ENCODE data around the gene THRA. TPM values are rescaled to one million over a fixed set of nuclear protein-coding genes. Genes with fewer than 3 reads are reported as not detected.

Gene THRA
- total RNA-seq, 1 donor from 2014 or later: 3.5 TPM

DNA sequence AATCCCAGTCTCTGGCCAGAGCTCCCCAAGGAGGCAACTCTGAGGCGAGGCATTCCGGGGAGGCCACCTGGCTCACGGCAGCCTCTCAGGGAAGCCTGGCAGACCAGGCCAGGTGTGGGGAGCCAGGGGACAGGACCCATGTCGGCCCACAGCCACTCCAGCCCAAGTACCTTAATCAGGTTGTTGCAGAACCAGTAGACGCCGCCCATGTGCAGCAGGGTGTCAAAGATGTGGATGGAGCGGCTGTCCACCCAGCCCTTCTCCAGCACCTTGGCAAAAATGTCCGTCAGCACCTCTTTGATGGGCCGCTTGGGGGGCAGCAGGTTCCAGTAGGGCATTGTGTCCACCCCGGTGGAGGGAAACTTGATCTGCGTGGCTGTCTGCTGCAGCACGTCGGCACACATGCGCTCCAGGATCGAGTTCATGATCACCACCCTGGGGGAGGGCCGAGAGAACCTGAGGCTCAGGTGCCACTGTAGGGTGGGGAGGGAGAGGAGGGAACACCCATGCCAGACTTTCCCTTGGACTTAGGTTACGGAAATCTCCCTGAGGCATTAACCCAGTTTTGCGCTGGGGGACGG, 39.7 kb upstream of the THRA start:
- H3K27me3 Mint-ChIP-seq (ENCODE audit: insufficient read depth): no peaks in the 10 kb centered on the region
- no peak for DNase-seq (ENCODE audit: low spot score)
- H3K36me3 Mint-ChIP-seq (ENCODE audit: low read depth): peaks cover 27% of the 10 kb centered on the region
- H3K4me1 Mint-ChIP-seq (ENCODE audit: low read depth): peaks cover 18% of the 10 kb centered on the region
- no peak overlapping the region for H3K4me3 Mint-ChIP-seq
- intact Hi-C loops (cut with micrococcal nuclease): no loop called here
- H3K9me3 Mint-ChIP-seq: no peaks in the 10 kb centered on the region
- no peak overlapping the region for H3K27ac Mint-ChIP-seq

DNA sequence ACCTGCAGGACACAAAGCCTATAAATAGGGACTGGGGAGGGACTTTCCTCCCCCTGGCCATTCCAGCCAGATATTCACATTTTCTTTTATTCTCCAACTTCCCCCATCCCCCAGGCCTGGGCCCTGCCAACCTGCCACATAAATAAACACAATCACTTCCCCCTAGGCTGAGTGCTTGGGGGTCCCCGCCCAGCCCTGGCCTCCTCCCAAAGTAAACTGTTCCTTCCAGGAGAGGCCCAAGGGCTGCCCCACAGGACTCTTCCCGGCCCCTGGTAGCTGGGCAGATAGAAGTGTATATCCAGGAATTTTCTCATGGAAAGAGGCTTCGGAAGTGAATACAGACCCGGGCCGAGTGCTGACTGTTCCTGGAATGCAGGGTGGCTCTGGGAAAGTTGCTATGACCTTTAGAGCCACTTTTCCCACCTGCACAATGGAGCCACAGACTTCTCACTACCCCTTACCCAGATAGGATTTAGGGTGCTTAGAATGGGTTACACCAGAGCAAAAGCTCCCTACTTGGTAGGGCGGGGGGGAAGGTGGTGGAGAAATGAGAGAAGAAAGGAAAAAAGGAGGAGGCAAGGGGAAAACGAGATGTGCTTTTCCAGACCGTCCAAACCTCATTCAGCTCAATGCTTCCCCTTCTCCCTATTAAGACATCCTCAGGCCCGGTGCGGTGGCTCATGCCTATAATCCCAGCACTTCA, 39.0 kb upstream of the THRA start:
- Mint-ChIP-seq H3K4me1 (ENCODE audit: low read depth) (peaks cover 18% of the 10 kb centered on the region), H3K27ac (no peak overlapping the region), H3K27me3 (ENCODE audit: insufficient read depth) (no peaks in the 10 kb centered on the region), H3K36me3 (ENCODE audit: low read depth) (peaks cover 28% of the 10 kb centered on the region), H3K4me3 (no peak overlapping the region), H3K9me3 (no peaks in the 10 kb centered on the region)
- intact Hi-C loops (cut with micrococcal nuclease): no loop called here
- no peak for DNase-seq (ENCODE audit: low spot score)

DNA sequence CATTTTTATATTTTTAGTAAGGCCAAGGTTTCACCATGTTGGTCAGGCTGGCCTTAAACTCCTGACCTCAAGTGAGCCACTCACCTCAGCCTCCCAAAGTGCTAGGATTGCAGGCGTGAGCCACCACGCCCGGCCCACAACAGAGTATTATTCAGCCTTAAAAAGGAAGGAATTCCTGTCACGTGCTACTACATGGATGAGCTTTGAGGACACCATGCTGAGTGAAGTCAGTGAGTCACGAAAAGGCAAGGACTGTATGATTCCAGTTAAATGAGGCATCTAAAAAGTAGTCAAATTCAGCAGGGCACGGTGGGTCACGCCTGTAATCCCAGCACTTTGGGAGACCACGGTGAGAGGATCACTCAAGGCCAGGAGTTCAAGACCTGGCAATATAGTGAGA, 37.9 kb upstream of the THRA start:
- Mint-ChIP-seq H3K27ac (no peak overlapping the region), H3K36me3 (ENCODE audit: low read depth) (peaks cover 35% of the 10 kb centered on the region)

DNA sequence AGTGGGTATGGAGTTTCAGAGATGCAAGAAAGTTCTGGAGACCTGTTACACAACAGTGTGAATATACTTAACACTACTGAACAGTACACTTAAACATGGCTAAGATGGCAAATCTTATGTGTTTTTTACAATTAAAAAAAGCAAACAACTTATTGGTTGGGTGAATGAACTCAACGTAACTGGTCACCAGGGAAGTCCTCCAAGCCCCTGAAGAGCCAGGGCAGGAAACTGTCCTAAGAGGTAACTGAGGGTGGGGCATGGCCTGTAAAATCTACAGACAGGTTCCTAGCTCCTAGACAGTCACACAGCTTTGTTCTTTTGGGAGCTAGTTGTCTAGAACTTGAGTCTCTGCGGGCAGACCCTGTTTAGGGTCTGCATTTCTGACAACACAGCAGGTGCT, 37.2 kb upstream of the THRA start:
- H3K27me3 Mint-ChIP-seq (ENCODE audit: insufficient read depth): no peaks in the 10 kb centered on the region
- H3K9me3 Mint-ChIP-seq: no peaks in the 10 kb centered on the region
- intact Hi-C loops (cut with micrococcal nuclease): no loop called here

More for the DNA sequence above, 37.9 kb upstream of the THRA start:
- peaks cover 18% of the 10 kb centered on the region for H3K4me1 Mint-ChIP-seq (ENCODE audit: low read depth)
- no peak overlapping the region for H3K4me3 Mint-ChIP-seq
- no peak for DNase-seq (ENCODE audit: low spot score)
- intact Hi-C loops (cut with micrococcal nuclease): no loop called here
- no peaks in the 10 kb centered on the region for H3K27me3 Mint-ChIP-seq (ENCODE audit: insufficient read depth)
- no peaks in the 10 kb centered on the region for H3K9me3 Mint-ChIP-seq

DNA sequence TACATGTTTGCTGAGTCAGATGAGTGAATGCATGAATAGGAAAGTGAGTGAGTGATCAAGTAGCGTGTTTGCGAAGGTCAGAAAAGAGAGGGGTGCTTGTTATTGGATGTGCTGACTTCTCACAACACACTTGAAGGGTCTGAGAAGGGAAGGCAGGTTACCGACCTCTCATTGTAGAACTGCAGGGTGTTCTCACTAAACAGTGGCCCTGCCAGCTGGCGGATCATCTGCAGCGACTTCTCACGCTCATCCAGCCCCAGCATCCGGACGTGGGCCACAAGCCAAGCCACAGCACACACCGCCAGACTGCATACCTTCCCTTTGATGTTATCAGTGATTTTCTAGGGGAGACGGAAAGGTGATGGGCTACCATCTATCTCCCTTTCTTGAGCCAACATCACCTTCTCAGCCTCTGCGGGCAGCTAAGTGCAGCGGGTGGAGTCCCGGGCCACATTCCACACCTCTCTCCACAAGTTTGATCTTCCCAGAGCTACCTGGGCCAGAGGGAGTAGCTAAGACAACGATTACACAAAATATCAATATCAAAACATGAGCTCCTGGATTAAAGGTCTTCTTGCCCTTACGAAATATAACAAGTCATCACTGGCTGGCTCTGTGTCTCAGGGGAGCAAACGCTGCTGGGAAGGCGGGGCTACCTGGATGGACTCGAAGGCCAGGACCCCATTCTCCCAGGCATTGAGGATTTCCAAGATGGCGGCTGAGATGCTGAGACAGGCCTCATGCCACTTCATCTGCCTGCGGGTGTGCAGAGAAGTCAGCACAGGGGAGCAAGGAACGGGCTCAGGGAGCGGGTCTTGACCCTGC, 36.6 kb upstream of the THRA start:
- H3K27ac Mint-ChIP-seq: peak overlapping the region; percentile 15
- peaks cover 37% of the 10 kb centered on the region for H3K36me3 Mint-ChIP-seq (ENCODE audit: low read depth)
- no peak overlapping the region for H3K4me3 Mint-ChIP-seq
- DNase-seq (ENCODE audit: low spot score): no peak
- intact Hi-C loops (cut with micrococcal nuclease): no loop called here
- H3K27me3 Mint-ChIP-seq (ENCODE audit: insufficient read depth): no peaks in the 10 kb centered on the region
- H3K9me3 Mint-ChIP-seq: no peaks in the 10 kb centered on the region
- peaks cover 18% of the 10 kb centered on the region for H3K4me1 Mint-ChIP-seq (ENCODE audit: low read depth)

More for the DNA sequence above, 37.2 kb upstream of the THRA start:
- H3K4me1 Mint-ChIP-seq (ENCODE audit: low read depth): peaks cover 18% of the 10 kb centered on the region
- no peak overlapping the region for H3K27ac Mint-ChIP-seq
- no peak overlapping the region for H3K4me3 Mint-ChIP-seq
- DNase-seq (ENCODE audit: low spot score): no peak
- H3K36me3 Mint-ChIP-seq (ENCODE audit: low read depth): peaks cover 35% of the 10 kb centered on the region

DNA sequence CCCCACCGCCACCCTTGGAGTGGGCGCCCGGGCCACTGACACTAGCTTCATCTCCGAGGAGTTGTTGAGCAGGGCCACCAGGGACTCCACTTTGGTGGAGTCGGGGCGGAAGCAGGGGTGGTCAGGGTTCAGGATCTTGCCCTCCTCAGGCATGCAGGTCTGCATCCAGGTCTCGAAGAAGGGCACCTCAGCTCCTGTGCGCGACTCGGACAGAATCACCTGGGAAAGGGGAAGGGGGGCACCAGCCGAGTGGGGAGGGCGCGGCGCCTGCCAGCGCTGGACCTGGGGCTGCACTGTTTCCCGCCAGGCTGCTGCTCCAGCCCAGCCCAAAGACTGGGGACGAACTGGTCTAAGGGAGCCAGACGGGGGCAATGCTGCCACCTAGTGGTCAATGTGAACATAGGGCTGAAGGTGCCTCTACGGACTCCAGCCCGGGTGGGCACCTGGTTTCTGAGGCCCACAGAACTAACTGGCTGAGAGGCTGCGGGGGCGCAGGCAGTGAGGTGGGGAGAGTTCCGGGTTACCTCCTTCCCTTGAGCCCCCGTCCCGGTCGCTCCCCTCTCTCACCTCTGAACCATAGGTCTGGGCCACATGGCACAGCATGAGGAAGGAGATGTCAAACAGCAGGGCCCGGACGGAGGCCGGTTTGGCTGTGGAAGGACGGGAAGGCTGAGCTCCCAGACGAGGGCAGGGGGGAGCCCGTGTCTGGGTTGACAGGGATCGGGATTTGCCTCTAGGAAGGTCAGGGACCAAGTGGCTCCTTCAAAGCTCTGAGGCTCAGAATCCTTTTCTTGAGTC, 35.8 kb upstream of the THRA start:
- H3K27ac Mint-ChIP-seq: no peak overlapping the region
- intact Hi-C loops (cut with micrococcal nuclease): loop anchor here (1.0 kb wide), 3 partner anchors 14 to 405 kb away; no protein-coding TSS in a partner anchor
- peak; percentile 57 for DNase-seq (ENCODE audit: low spot score)
- peaks cover 18% of the 10 kb centered on the region for H3K4me1 Mint-ChIP-seq (ENCODE audit: low read depth)
- H3K36me3 Mint-ChIP-seq (ENCODE audit: low read depth): peaks cover 40% of the 10 kb centered on the region
- H3K27me3 Mint-ChIP-seq (ENCODE audit: insufficient read depth): no peaks in the 10 kb centered on the region
- H3K4me3 Mint-ChIP-seq: no peak overlapping the region
- no peaks in the 10 kb centered on the region for H3K9me3 Mint-ChIP-seq

DNA sequence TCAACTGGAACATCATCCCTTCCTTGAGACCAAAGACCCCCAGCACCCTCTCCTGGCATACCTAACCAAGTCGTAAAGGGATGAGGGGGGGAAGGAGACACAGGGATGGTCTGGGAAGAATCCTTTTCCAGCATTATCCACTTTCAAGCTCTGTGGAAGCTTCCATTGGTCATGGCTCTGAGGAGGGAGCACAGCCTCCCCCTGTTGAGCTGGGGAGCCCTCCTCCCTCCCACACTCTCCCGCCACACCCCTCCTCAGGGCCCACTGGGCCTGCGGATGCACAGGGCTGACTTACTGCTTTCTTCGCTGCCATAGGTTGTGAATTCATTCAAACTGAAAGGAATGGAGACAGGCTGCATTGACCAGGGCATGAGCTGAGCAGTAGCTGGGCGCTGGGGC, 35.2 kb upstream of the THRA start:
- no peak for DNase-seq (ENCODE audit: low spot score)
- Mint-ChIP-seq H3K27me3 (ENCODE audit: insufficient read depth) (no peaks in the 10 kb centered on the region), H3K9me3 (no peaks in the 10 kb centered on the region), H3K4me1 (ENCODE audit: low read depth) (peaks cover 18% of the 10 kb centered on the region), H3K36me3 (ENCODE audit: low read depth) (peaks cover 42% of the 10 kb centered on the region), H3K4me3 (no peak overlapping the region), H3K27ac (no peak overlapping the region)
- intact Hi-C loops (cut with micrococcal nuclease): loop anchor here (1.0 kb wide), 3 partner anchors 14 to 405 kb away; no protein-coding TSS in a partner anchor

DNA sequence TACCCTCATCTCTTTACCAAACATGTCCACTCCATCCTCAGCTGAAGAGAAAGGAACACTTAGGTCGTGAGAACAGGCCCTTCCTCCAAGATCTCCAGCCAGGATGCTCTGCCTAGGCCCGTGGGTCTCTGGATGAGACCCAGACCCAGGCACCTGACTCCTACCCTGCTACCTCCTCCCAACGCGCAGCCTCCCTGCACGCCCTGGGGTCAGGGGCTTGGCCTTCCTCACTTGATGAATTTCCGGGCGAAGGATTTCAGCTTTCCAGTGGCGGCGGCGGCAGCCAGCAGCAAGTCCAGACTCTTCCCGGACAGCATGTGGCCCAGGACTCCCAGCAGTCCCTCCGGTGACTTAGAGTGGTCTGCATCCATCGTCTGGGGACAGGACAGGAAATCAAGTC, 34.2 kb upstream of the THRA start:
- intact Hi-C loops (cut with micrococcal nuclease): no loop called here
- Mint-ChIP-seq H3K36me3 (ENCODE audit: low read depth) (peaks cover 47% of the 10 kb centered on the region), H3K4me1 (ENCODE audit: low read depth) (peaks cover 18% of the 10 kb centered on the region), H3K9me3 (no peaks in the 10 kb centered on the region), H3K27me3 (ENCODE audit: insufficient read depth) (no peaks in the 10 kb centered on the region), H3K4me3 (no peak overlapping the region), H3K27ac (no peak overlapping the region)
- DNase-seq (ENCODE audit: low spot score): no peak

DNA sequence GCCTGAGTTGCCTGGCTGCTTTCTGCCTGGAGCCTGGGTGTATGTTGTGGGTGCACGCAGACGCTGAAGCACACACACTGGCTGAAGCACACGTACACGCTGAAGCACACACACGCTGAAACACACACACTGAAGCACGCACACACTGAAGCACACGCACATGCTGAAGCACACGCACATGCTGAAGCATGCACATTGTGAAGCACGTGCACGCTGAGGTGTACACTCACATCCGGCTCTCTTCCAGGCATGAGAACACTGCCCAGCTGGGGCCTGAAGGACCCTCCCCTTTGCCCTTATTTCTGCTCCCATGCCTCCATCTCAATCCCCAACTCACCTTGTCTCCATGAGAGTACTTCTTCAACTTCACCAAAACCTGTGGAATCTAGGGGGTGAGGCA, 31.1 kb upstream of the THRA start:
- Mint-ChIP-seq H3K9me3 (no peaks in the 10 kb centered on the region), H3K27me3 (ENCODE audit: insufficient read depth) (no peaks in the 10 kb centered on the region), H3K4me1 (ENCODE audit: low read depth) (peaks cover 1% of the 10 kb centered on the region), H3K27ac (no peak overlapping the region), H3K36me3 (ENCODE audit: low read depth) (peaks cover 37% of the 10 kb centered on the region), H3K4me3 (no peak overlapping the region)
- no peak for DNase-seq (ENCODE audit: low spot score)
- intact Hi-C loops (cut with micrococcal nuclease): no loop called here

DNA sequence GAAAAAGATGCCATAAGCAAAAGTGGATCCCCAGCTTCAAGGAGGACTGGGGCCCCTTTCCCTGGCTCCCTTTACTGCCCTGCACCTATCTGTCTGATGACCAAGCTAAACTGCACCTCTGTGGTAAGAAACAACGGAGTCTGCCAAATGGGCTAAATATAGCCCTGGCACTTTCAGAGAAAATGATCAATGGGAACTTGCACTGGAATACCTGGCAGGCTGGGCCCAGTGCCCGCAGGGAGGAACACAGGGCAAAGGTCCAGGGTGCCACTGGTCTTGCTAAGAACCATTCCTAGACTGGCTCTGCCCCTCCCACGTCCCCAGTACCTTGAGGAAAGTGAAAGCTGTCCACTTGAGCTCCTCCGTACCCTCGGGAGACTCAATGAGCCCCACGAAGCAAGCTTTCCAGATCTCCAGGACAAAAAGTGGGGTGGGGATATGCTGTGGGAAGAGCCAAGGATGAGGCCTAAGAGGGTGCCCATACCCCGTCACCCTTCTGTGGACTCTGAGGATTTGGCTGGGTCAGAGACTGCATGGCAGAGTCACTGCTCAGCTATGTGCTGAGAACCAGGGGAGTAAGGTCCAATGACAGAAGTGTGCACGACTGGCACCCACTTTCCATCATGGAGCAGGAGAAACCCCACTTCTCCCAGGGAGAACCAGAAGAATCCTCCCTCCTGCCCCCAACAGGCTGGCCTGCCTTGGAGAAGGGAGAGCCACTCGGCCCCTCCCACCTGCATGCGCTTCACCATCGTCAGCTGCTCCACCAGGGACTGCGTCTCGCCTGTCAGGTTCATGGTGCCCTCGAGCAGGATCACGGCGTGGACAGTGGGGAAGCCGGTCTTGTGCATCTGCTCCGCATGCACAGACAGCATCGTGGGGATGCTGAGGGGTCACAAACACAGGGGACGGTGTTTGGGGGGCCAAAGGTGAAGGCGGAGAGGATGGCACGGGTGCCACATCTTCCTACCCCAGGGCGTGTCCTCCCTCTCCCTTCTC, 30.1 kb upstream of the THRA start:
- Mint-ChIP-seq H3K27me3 (ENCODE audit: insufficient read depth) (no peaks in the 10 kb centered on the region), H3K9me3 (no peaks in the 10 kb centered on the region), H3K36me3 (ENCODE audit: low read depth) (peaks cover 33% of the 10 kb centered on the region), H3K4me1 (ENCODE audit: low read depth) (no peaks in the 10 kb centered on the region), H3K27ac (no peak overlapping the region), H3K4me3 (no peak overlapping the region)
- DNase-seq (ENCODE audit: low spot score): no peak
- intact Hi-C loops (cut with micrococcal nuclease): no loop called here

DNA sequence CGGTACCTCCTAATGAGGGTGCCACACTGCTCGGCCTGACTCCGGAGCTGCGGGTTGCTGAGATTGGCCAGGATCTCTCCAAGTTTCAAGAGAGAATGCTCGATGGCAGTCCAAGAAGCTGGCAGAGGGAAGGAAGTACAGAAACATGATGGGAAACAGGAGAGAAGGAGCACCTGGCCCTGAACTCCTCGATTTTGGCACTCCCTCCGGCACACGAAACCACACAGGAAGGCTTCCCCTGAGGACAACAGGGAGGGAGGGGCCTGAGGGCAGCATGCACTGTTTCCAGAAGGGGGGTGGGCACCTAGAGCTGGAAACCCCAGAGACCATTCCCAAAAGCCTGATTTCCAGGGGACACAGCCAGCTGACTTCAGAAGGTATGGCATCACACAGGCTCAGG, 29.4 kb upstream of the THRA start:
- Mint-ChIP-seq H3K4me1 (ENCODE audit: low read depth) (no peaks in the 10 kb centered on the region), H3K27me3 (ENCODE audit: insufficient read depth) (no peaks in the 10 kb centered on the region), H3K36me3 (ENCODE audit: low read depth) (peaks cover 33% of the 10 kb centered on the region), H3K4me3 (no peak overlapping the region), H3K9me3 (no peaks in the 10 kb centered on the region), H3K27ac (no peak overlapping the region)
- intact Hi-C loops (cut with micrococcal nuclease): no loop called here
- DNase-seq (ENCODE audit: low spot score): no peak
